Tibial artery (tissue), 4 donors: ENCODE measurements around the gene SETD3.
A peak's percentile ranks its signal among the peaks of the same experiment; 100 is the strongest.

Experiments used
- DNase-seq, 2 donors: peaks; one replicate each; pipeline ENCODE4 v3.0.0-alpha.2; 2019
- H3K27ac ChIP-seq, 2 donors: fragments of 200-600 bp; sonication (generic) in 1 of 2; 1 replicate in 1 of 2; 2 replicates in 1 of 2; pipeline ENCODE4 v1.5.1; 2018 to 2019; ENCODE audit warnings: mild to moderate bottlenecking in 1 of 2
- H3K27me3 ChIP-seq, 2 donors: fragments of 200-600 bp; sonication (generic) in 1 of 2; one replicate each; pipeline versions ENCODE4 v1.5.1 to v1.6.0; 2016 to 2019
- H3K36me3 ChIP-seq, 3 donors: fragments of 200-600 bp; sonication (generic) in 2 of 3; one replicate each; pipeline ENCODE4 v1.5.1; 2016 to 2019; ENCODE audit warnings: mild to moderate bottlenecking in 2 of 3
- H3K4me1 ChIP-seq, 4 donors: fragments of 200-600 bp; sonication (generic) in 2 of 4; 1 replicate in 3 of 4; 2 replicates in 1 of 4; pipeline ENCODE4 v1.5.1; 2016 to 2019
- H3K4me3 ChIP-seq, 2 donors: fragments of 200-600 bp; sonication (generic) in 1 of 2; 1 replicate in 1 of 2; 2 replicates in 1 of 2; pipeline ENCODE4 v1.5.1; 2018 to 2019; ENCODE audit warnings: mild to moderate bottlenecking in 2 of 2
- H3K9me3 ChIP-seq, 3 donors: fragments of 200-600 bp; sonication (generic) in 1 of 3; one replicate each; pipeline ENCODE4 v1.5.1; 2016 to 2019
- CTCF ChIP-seq, 2 experiments: fragments of 200-600 bp in 1 of 2; fragments of 450-650 bp in 1 of 2; IDR thresholded peaks; one replicate each; pipeline ENCODE4 v1.5.1; 2017 to 2019; ENCODE audit warnings: antibody characterized with exemption in 2 of 2, mild to moderate bottlenecking in 1 of 2, moderate library complexity in 1 of 2
- intact Hi-C: fragments of 100-400 bp; cut with DNase I; formaldehyde crosslinking; loops from one replicate; pipeline ENCODE4 v1.15.0; 2023; ENCODE audit warnings: low total_unique reads

Gene SETD3

GRCh38 chr14:99515301-99516155 is 34.9 kb upstream of the SETD3 start:
- TF ChIP-seq CTCF (IDR thresholded peaks at IDR 0.05): no peak
- Histone ChIP-seq H3K4me3 (no peak overlapping the region), H3K27ac (no peak overlapping the region), H3K4me1 (peaks cover 0 to 18% (median 0%) of the 10 kb centered on the region in 4 donors), H3K27me3 (no peaks in the 10 kb centered on the region), H3K36me3 (peaks cover 0 to 49% (median 24%) of the 10 kb centered on the region in 3 donors), H3K9me3 (no peaks in the 10 kb centered on the region)
- peak; percentile 16 to 55 for DNase-seq
- intact Hi-C loops: no loop called here

GRCh38 chr14:99514552-99515300 is 34.1 kb upstream of the SETD3 start:
- H3K4me1 ChIP-seq: peaks cover 0 to 18% (median 0%) of the 10 kb centered on the region in 4 donors
- no peak for TF ChIP-seq CTCF (IDR thresholded peaks at IDR 0.05)
- no peak overlapping the region for H3K27ac ChIP-seq
- no peaks in the 10 kb centered on the region for H3K27me3 ChIP-seq
- intact Hi-C loops: no loop called here
- no peak overlapping the region for H3K4me3 ChIP-seq
- H3K9me3 ChIP-seq: no peaks in the 10 kb centered on the region
- H3K36me3 ChIP-seq: peaks cover 0 to 58% (median 30%) of the 10 kb centered on the region in 3 donors
- DNase-seq: peak in 1 of 2 donors; percentile 63

- no peak for TF ChIP-seq CTCF (IDR thresholded peaks at IDR 0.05)
- H3K36me3 ChIP-seq: peaks cover 1 to 64% (median 37%) of the 10 kb centered on the region in 3 donors
- peaks cover 0 to 18% (median 0%) of the 10 kb centered on the region in 4 donors for H3K4me1 ChIP-seq
- no peak overlapping the region for H3K27ac ChIP-seq
- no peaks in the 10 kb centered on the region for H3K9me3 ChIP-seq
- H3K27me3 ChIP-seq: no peaks in the 10 kb centered on the region
- intact Hi-C loops: no loop called here
- peak in 1 of 2 donors; percentile 62 for DNase-seq
- no peak overlapping the region for H3K4me3 ChIP-seq
Measured at GRCh38 chr14:99513946-99514551, 33.4 kb upstream of the SETD3 start.

GRCh38 chr14:99513183-99513694 is 32.6 kb upstream of the SETD3 start:
- no peaks in the 10 kb centered on the region for H3K9me3 ChIP-seq
- no peak overlapping the region for H3K27ac ChIP-seq
- no peaks in the 10 kb centered on the region for H3K27me3 ChIP-seq
- H3K4me1 ChIP-seq: peaks cover 0 to 15% (median 0%) of the 10 kb centered on the region in 4 donors
- peaks cover 9 to 72% (median 45%) of the 10 kb centered on the region in 3 donors for H3K36me3 ChIP-seq
- no peak for DNase-seq
- no peak overlapping the region for H3K4me3 ChIP-seq
- TF ChIP-seq CTCF (IDR thresholded peaks at IDR 0.05): no peak
- intact Hi-C loops: no loop called here

- no peak overlapping the region for H3K27ac ChIP-seq
- peaks cover 15 to 78% (median 51%) of the 10 kb centered on the region in 3 donors for H3K36me3 ChIP-seq
- no peak overlapping the region for H3K4me3 ChIP-seq
- peak in 1 of 2 donors; percentile 53 for DNase-seq
- TF ChIP-seq CTCF (IDR thresholded peaks at IDR 0.05): no peak
- peaks cover 0 to 11% (median 0%) of the 10 kb centered on the region in 4 donors for H3K4me1 ChIP-seq
- no peaks in the 10 kb centered on the region for H3K9me3 ChIP-seq
- H3K27me3 ChIP-seq: no peaks in the 10 kb centered on the region
- intact Hi-C loops: no loop called here
Measured at GRCh38 chr14:99512571-99513182, 32.0 kb upstream of the SETD3 start.
